ENCODE data around the gene PDCD7.

Gene PDCD7

GRCh38 chr15:65164139-65164538 is 30.5 kb upstream of the PDCD7 start:
- Histone ChIP-seq H2BK15ac (ENCODE audit: low read depth, poor library complexity, severe bottlenecking) (no peak overlapping the region), H3K27ac (ENCODE audit: low read length, poor library complexity, severe bottlenecking) (no peak overlapping the region), H2BK120ac (ENCODE audit: low read depth, low read length) (no peak overlapping the region), H2BK12ac (ENCODE audit: low read length in 2 of 2) (no peak overlapping the region), H3K79me1 (replicated peaks; ENCODE audit: low read length, poor library complexity, severe bottlenecking) (peaks cover 12% of the 10 kb centered on the region), H2AK5ac (ENCODE audit: low read length, severe bottlenecking) (no peak overlapping the region), H3K4me1 (ENCODE audit: control insufficient read depth, insufficient read depth, low read depth, low read length) (peaks cover 3% of the 10 kb centered on the region), H4K91ac (ENCODE audit: low read length) (no peak overlapping the region), H3K4me3 (ENCODE audit: insufficient read depth in 1 of 2, low read depth in 1 of 2, low read length in 2 of 2) (no peak overlapping the region), H3K18ac (ENCODE audit: low read depth in 1 of 2, low read length in 2 of 2) (no peak overlapping the region), H3K14ac (ENCODE audit: low read length in 2 of 2) (no peak overlapping the region), H3K9ac (ENCODE audit: low read length) (no peak overlapping the region), H2AFZ (ENCODE audit: low read depth, low read length) (no peak overlapping the region), H3K27me3 (ENCODE audit: control insufficient read depth in 1 of 2, insufficient read depth in 1 of 2, low read length in 2 of 2) (no peaks in the 10 kb centered on the region), H3K4ac (ENCODE audit: low read depth in 1 of 2, low read length in 2 of 2) (no peak overlapping the region), H3K4me2 (ENCODE audit: low read length, poor library complexity, severe bottlenecking) (no peak overlapping the region), H2BK5ac (ENCODE audit: low read depth, low read length, poor library complexity, severe bottlenecking) (no peak overlapping the region), H3K9me3 (ENCODE audit: control insufficient read depth, low read length) (no peaks in the 10 kb centered on the region), H3K36me3 (ENCODE audit: control insufficient read depth in 1 of 2, insufficient read depth in 2 of 2, low read depth in 1 of 2, low read length in 2 of 2) (peaks cover 14 to 65% of the 10 kb centered on the region in 2 experiments), H3K23ac (ENCODE audit: low read length in 2 of 2) (no peak overlapping the region), H4K8ac (ENCODE audit: low read length) (no peak overlapping the region)
- WGBS, result no CpG with 5 or more reads among the region's 1 CpG
- DNase-seq, result no peak

- DNase-seq, result no peak
- no peak overlapping the region for H2BK120ac ChIP-seq (ENCODE audit: low read depth, low read length)
- no peak overlapping the region for H2AK5ac ChIP-seq (ENCODE audit: low read length, severe bottlenecking)
- H3K4me1 ChIP-seq (ENCODE audit: control insufficient read depth, insufficient read depth, low read depth, low read length), result peaks cover 3% of the 10 kb centered on the region
- H3K27ac ChIP-seq (ENCODE audit: low read length, poor library complexity, severe bottlenecking), result no peak overlapping the region
- no peak overlapping the region for H3K23ac ChIP-seq (ENCODE audit: low read length in 2 of 2)
- no peak overlapping the region for H4K8ac ChIP-seq (ENCODE audit: low read length)
- no peak overlapping the region for H2AFZ ChIP-seq (ENCODE audit: low read depth, low read length)
- H3K9ac ChIP-seq (ENCODE audit: low read length), result no peak overlapping the region
- no peak overlapping the region for H3K18ac ChIP-seq (ENCODE audit: low read depth in 1 of 2, low read length in 2 of 2)
- peaks cover 10 to 72% of the 10 kb centered on the region in 2 experiments for H3K36me3 ChIP-seq (ENCODE audit: control insufficient read depth in 1 of 2, insufficient read depth in 2 of 2, low read depth in 1 of 2, low read length in 2 of 2)
- no peak overlapping the region for H3K4me2 ChIP-seq (ENCODE audit: low read length, poor library complexity, severe bottlenecking)
- H2BK12ac ChIP-seq (ENCODE audit: low read length in 2 of 2), result no peak overlapping the region
- H3K4me3 ChIP-seq (ENCODE audit: insufficient read depth in 1 of 2, low read depth in 1 of 2, low read length in 2 of 2), result no peak overlapping the region
- H4K91ac ChIP-seq (ENCODE audit: low read length), result no peak overlapping the region
- no peak overlapping the region for H3K4ac ChIP-seq (ENCODE audit: low read depth in 1 of 2, low read length in 2 of 2)
- H3K79me1 ChIP-seq (replicated peaks; ENCODE audit: low read length, poor library complexity, severe bottlenecking), result peaks cover 11% of the 10 kb centered on the region
- no peaks in the 10 kb centered on the region for H3K27me3 ChIP-seq (ENCODE audit: control insufficient read depth in 1 of 2, insufficient read depth in 1 of 2, low read length in 2 of 2)
- H3K14ac ChIP-seq (ENCODE audit: low read length in 2 of 2), result no peak overlapping the region
- no peaks in the 10 kb centered on the region for H3K9me3 ChIP-seq (ENCODE audit: control insufficient read depth, low read length)
- no peak overlapping the region for H2BK5ac ChIP-seq (ENCODE audit: low read depth, low read length, poor library complexity, severe bottlenecking)
- 98% methylated on average over 2 of the region's 4 CpGs for WGBS
- no peak overlapping the region for H2BK15ac ChIP-seq (ENCODE audit: low read depth, poor library complexity, severe bottlenecking)
These were observed 29.4 kb upstream of the PDCD7 start for GRCh38 chr15:65163041-65163440.

GRCh38 chr15:65156692-65157091 is 23.1 kb upstream of the PDCD7 start:
- H2BK120ac ChIP-seq (ENCODE audit: low read depth, low read length), result no peak overlapping the region
- no peaks in the 10 kb centered on the region for H3K4me1 ChIP-seq (ENCODE audit: control insufficient read depth, insufficient read depth, low read depth, low read length)
- no peak overlapping the region for H3K18ac ChIP-seq (ENCODE audit: low read depth in 1 of 2, low read length in 2 of 2)
- no peak overlapping the region for H3K4me2 ChIP-seq (ENCODE audit: low read length, poor library complexity, severe bottlenecking)
- H2AFZ ChIP-seq (ENCODE audit: low read depth, low read length), result no peak overlapping the region
- no peak overlapping the region for H3K27ac ChIP-seq (ENCODE audit: low read length, poor library complexity, severe bottlenecking)
- H2BK12ac ChIP-seq (ENCODE audit: low read length in 2 of 2), result no peak overlapping the region
- H3K36me3 ChIP-seq (ENCODE audit: control insufficient read depth in 1 of 2, insufficient read depth in 2 of 2, low read depth in 1 of 2, low read length in 2 of 2), result peaks cover 12 to 88% of the 10 kb centered on the region in 2 experiments
- 92% methylated on average over 2 of the region's 5 CpGs for WGBS
- H3K9ac ChIP-seq (ENCODE audit: low read length), result no peak overlapping the region
- H2BK5ac ChIP-seq (ENCODE audit: low read depth, low read length, poor library complexity, severe bottlenecking), result no peak overlapping the region
- H3K4me3 ChIP-seq (ENCODE audit: insufficient read depth in 1 of 2, low read depth in 1 of 2, low read length in 2 of 2), result no peak overlapping the region
- no peak overlapping the region for H2BK15ac ChIP-seq (ENCODE audit: low read depth, poor library complexity, severe bottlenecking)
- H3K79me1 ChIP-seq (replicated peaks; ENCODE audit: low read length, poor library complexity, severe bottlenecking), result peaks cover 4% of the 10 kb centered on the region
- H3K23ac ChIP-seq (ENCODE audit: low read length in 2 of 2), result no peak overlapping the region
- no peak overlapping the region for H4K91ac ChIP-seq (ENCODE audit: low read length)
- H4K8ac ChIP-seq (ENCODE audit: low read length), result no peak overlapping the region
- no peak overlapping the region for H2AK5ac ChIP-seq (ENCODE audit: low read length, severe bottlenecking)
- DNase-seq, result no peak
- no peak overlapping the region for H3K14ac ChIP-seq (ENCODE audit: low read length in 2 of 2)
- no peaks in the 10 kb centered on the region for H3K27me3 ChIP-seq (ENCODE audit: control insufficient read depth in 1 of 2, insufficient read depth in 1 of 2, low read length in 2 of 2)
- H3K4ac ChIP-seq (ENCODE audit: low read depth in 1 of 2, low read length in 2 of 2), result no peak overlapping the region
- H3K9me3 ChIP-seq (ENCODE audit: control insufficient read depth, low read length), result no peaks in the 10 kb centered on the region

- peaks cover 15 to 91% of the 10 kb centered on the region in 2 experiments for H3K36me3 ChIP-seq (ENCODE audit: control insufficient read depth in 1 of 2, insufficient read depth in 2 of 2, low read depth in 1 of 2, low read length in 2 of 2)
These were observed 21.1 kb upstream of the PDCD7 start for GRCh38 chr15:65154720-65155119.

More at GRCh38 chr15:65154720-65155119, 21.1 kb upstream of the PDCD7 start:
- Histone ChIP-seq H3K4me3 (ENCODE audit: insufficient read depth in 1 of 2, low read depth in 1 of 2, low read length in 2 of 2) (no peak overlapping the region), H4K8ac (ENCODE audit: low read length) (no peak overlapping the region), H2BK15ac (ENCODE audit: low read depth, poor library complexity, severe bottlenecking) (no peak overlapping the region), H3K14ac (ENCODE audit: low read length in 2 of 2) (no peak overlapping the region), H2AK5ac (ENCODE audit: low read length, severe bottlenecking) (no peak overlapping the region), H3K23ac (ENCODE audit: low read length in 2 of 2) (no peak overlapping the region), H3K18ac (ENCODE audit: low read depth in 1 of 2, low read length in 2 of 2) (no peak overlapping the region), H3K79me1 (replicated peaks; ENCODE audit: low read length, poor library complexity, severe bottlenecking) (peaks cover 2% of the 10 kb centered on the region), H3K4me1 (ENCODE audit: control insufficient read depth, insufficient read depth, low read depth, low read length) (no peaks in the 10 kb centered on the region), H3K27ac (ENCODE audit: low read length, poor library complexity, severe bottlenecking) (no peak overlapping the region), H3K4me2 (ENCODE audit: low read length, poor library complexity, severe bottlenecking) (no peak overlapping the region), H3K9ac (ENCODE audit: low read length) (no peak overlapping the region), H3K4ac (ENCODE audit: low read depth in 1 of 2, low read length in 2 of 2) (no peak overlapping the region), H4K91ac (ENCODE audit: low read length) (no peak overlapping the region), H3K27me3 (ENCODE audit: control insufficient read depth in 1 of 2, insufficient read depth in 1 of 2, low read length in 2 of 2) (no peaks in the 10 kb centered on the region), H2AFZ (ENCODE audit: low read depth, low read length) (no peak overlapping the region), H2BK120ac (ENCODE audit: low read depth, low read length) (no peak overlapping the region), H2BK12ac (ENCODE audit: low read length in 2 of 2) (no peak overlapping the region), H3K9me3 (ENCODE audit: control insufficient read depth, low read length) (no peaks in the 10 kb centered on the region), H2BK5ac (ENCODE audit: low read depth, low read length, poor library complexity, severe bottlenecking) (no peak overlapping the region)
- over 99% methylated on average over 6 of the region's 6 CpGs for WGBS
- DNase-seq, result no peak
